ENCODE data around the gene SYF2.
A peak's percentile ranks its signal among the peaks of the same experiment; 100 is the strongest.
"Not testable (repeated sequence)": the region's sequence is repeated elsewhere in the genome, so short reads cannot be mapped to it uniquely, and the experiment has no call there.

The SYF2 gene

DNA sequence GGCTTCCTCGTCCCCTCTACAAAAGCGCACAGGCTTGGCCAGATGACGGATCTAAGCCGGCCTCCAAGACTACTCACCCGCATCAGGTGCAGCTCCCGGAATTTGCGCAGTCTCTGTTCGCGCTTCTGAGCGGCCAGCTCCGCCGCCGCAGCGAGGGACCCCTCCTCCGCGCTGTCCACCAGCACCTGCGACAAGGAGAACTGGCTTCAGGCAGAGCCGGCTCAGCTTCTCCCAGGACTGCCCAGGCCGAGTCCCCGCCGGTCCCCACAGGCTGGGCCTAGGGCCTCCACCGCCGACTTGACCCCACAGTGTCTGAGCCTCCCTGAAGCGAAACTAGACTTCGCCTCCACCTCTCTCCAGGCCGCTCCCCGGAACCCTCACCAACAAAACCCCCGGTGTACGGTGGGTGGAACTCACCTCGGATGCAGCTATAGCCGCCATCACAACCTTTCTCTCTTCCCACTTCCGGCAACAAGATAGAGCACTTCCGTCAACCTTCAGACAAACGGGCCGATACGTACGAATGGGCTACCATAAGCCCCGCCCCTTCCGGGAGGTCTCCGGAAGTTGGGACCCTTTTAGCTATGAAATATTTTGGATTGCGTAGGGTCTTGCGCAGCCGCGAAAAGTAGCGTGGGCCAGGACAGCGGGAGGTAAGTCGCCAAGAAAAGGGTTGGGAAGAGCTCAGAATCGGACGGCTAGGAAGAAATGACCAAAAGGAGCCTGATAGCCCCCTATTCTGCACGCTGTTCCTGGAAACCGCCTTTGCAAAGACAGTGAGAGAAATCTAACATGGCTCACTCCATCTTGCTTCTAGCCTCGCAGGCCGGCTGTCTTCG lies at the start of gene SYF2:
TSS of gene SYF2 (minus strand) at position 476 of the 839 bp plus-strand sequence. CDS start at position 441, 35 bp downstream.
- H3K27ac Mint-ChIP-seq: no peak within 1 kb of the TSS
- peak; percentile 90 to 92 for ATAC-seq (replicated peaks)
- no peaks in the 10 kb centered on the region for H3K9me3 Mint-ChIP-seq
- H3K36me3 Mint-ChIP-seq: peaks cover 21 to 29% of the 10 kb centered on the region in 2 donors
- H3K4me3 Mint-ChIP-seq: no peak within 1 kb of the TSS
- peaks cover 24 to 44% of the 10 kb centered on the region in 2 donors for H3K4me1 Mint-ChIP-seq
- H3K27me3 Mint-ChIP-seq: no peaks in the 10 kb centered on the region
- DNase-seq: peak; percentile 85

DNA sequence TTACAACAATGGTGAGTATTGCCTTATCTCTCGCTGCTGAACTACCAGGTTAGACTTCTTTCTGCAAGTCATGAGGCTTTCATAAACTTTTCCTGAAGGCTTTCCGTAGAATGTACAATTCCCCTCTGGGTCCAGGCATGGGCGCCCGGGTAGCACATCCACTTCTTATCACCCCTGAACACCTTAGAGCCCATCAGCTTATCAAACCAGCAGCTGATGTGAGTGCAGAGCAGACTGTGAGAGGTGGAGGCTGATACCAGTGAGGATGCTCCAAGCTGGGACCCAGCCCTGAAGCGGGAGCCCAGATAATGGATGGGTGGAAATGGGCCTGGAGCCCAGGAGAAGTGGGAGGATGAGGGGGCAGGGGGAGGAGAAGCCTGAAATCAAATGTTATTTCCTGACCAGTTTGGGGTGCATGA lies 47.4 kb upstream of the SYF2 start:
- not testable (repeated sequence) for DNase-seq; H3K4me1 Mint-ChIP-seq; ATAC-seq (replicated peaks); H3K9me3 Mint-ChIP-seq; H3K4me3 Mint-ChIP-seq; H3K27me3 Mint-ChIP-seq; H3K27ac Mint-ChIP-seq; H3K36me3 Mint-ChIP-seq

DNA sequence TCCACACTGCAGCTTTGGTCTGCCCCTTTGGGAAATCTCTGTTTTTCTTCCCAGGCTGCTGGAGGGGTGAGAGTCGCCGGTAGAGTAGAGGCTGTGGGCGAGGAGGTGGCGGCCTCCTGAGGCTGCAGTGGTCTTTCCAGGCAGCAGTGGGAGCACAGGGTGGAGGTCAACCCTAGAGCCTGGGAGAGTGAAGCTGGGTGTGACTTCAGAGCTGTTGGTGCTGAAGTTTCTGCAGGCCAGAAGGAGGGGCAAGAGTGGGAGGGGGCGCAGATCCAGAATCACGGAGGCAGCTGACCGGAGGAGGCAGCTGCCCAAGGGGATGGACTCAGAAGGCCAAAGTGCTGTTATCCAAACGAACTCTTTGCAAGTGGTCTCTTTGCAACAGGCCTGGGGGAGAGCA lies 46.5 kb upstream of the SYF2 start:
- H3K9me3 Mint-ChIP-seq; H3K4me3 Mint-ChIP-seq; H3K36me3 Mint-ChIP-seq; H3K27me3 Mint-ChIP-seq; DNase-seq; ATAC-seq (replicated peaks); H3K4me1 Mint-ChIP-seq; H3K27ac Mint-ChIP-seq: not testable (repeated sequence)

DNA sequence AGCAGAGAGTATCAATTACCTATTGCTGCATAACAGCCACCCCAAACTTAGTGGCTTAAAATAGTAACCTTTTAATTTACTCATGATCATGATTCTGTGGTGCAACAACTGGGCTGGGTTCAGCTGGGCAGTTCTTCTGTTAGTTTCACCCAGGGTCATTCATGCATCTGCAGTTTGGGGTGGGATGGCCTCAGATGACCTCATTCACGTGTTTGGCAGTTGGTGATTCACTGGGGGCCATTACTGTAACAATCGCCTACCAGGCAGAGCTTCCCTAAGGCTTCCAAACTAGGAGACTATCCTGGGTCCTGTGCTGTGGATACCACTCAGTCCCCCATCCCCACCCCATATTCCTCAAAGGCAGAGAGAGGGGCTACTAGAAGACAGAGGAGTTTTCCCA lies 46.1 kb upstream of the SYF2 start:
- ATAC-seq (replicated peaks); H3K27me3 Mint-ChIP-seq: not testable (repeated sequence)

DNA sequence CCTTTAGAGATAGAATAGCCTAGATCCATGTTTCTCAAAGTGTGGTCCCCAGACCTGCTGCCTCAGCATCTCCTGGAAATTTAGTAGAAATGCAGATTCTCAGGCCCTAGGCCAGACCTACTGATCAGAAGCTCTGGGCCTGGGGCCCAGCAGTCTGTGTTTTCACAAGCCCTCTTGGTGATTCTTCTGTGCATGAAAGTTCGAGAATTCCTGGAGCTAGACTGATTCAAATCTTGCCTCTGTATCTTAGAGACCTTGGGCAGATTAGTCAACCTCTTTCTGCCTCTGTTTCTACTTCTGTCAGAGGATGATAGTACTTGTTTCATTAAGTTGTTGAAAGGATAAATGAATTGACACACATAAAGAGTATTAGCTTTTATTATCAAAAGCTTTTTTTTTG lies 45.0 kb upstream of the SYF2 start:
- not testable (repeated sequence) for H3K36me3 Mint-ChIP-seq; H3K27me3 Mint-ChIP-seq; ATAC-seq (replicated peaks); DNase-seq; H3K27ac Mint-ChIP-seq; H3K4me3 Mint-ChIP-seq; H3K9me3 Mint-ChIP-seq; H3K4me1 Mint-ChIP-seq

More for the DNA sequence above, 46.1 kb upstream of the SYF2 start:
- not testable (repeated sequence) for H3K9me3 Mint-ChIP-seq, H3K36me3 Mint-ChIP-seq, H3K4me1 Mint-ChIP-seq, DNase-seq, H3K4me3 Mint-ChIP-seq, H3K27ac Mint-ChIP-seq

DNA sequence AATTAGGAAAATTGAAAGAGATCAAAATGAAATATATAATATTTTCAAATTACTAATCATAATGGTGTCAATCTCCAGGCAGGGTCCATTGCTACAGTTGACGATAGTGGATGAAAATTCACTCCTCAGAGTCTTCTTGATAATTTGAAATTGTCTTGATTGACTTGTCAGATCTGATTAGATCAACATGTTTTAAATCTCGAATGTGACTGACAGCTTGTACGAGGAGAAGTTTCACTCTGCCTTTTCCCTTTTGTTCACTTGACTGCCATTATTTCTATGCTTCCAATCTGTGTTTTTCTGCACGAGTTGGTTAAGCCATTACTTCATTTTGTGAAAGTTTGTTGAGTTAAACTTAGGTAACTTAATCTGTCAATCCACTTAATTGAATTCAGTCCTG lies 43.3 kb upstream of the SYF2 start:
- H3K36me3 Mint-ChIP-seq: not testable (repeated sequence)

DNA sequence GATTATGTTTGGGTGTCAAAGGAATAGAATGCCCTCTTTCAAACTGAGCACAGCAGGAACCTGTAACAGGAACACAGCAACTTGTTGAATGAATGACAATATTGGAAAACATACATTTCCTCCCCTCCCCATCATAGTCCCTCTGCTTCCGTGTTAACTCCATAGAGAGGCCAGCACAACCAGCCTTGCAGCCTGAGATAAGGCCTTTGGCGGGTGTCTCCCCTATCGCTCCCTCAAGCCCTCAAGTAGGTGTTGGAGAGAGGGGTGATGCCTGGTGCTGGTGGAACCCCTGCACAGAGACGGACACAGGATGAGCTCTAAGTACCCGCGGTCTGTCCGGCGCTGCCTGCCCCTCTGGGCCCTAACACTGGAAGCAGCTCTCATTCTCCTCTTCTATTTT lies 39.9 kb upstream of the SYF2 start, which contains the start of gene RHD:
TSS of gene RHD (plus strand) at position 272 of the 400 bp plus-strand sequence. CDS start at position 311, 39 bp downstream.
- not testable (repeated sequence) for H3K4me3 Mint-ChIP-seq; H3K27ac Mint-ChIP-seq; H3K27me3 Mint-ChIP-seq; H3K9me3 Mint-ChIP-seq; H3K4me1 Mint-ChIP-seq; H3K36me3 Mint-ChIP-seq; ATAC-seq (replicated peaks); DNase-seq

More for the DNA sequence above, 43.3 kb upstream of the SYF2 start:
- not testable (repeated sequence) for H3K9me3 Mint-ChIP-seq; DNase-seq; H3K27me3 Mint-ChIP-seq; ATAC-seq (replicated peaks); H3K4me1 Mint-ChIP-seq; H3K4me3 Mint-ChIP-seq; H3K27ac Mint-ChIP-seq

DNA sequence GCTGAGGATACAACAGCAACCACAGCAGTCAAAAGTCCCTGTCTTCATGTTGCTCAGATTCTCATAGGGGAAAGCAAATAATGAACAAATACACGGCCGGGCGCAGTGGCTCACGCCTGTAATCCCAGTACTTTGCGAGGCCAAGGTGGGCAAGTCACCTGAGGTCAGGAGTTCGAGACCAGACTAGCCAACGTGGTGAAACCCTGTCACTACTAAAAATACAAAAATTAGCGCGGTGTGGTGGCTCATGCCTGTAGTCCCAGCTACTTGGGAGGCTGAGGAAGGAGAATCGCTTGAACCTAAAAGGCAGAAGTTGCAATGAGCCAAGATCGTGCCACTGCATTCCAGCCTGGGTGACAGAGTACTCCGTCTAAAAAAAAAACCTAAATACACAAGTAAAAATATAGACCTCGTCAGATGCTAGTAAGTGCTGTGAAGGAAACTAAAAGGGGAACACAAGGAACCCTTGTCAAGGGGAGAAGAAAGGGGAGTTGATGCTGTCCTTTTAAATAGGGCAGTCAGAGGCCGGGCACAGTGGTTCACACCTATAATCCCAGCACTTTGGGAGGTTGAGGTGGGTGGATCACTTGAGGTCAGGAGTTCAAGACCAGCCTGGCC lies 36.0 kb upstream of the SYF2 start:
- not testable (repeated sequence) for H3K4me1 Mint-ChIP-seq; H3K27me3 Mint-ChIP-seq; ATAC-seq (replicated peaks); DNase-seq; H3K36me3 Mint-ChIP-seq; H3K9me3 Mint-ChIP-seq
- Mint-ChIP-seq H3K4me3 (peak overlapping the region; percentile 76 to 87), H3K27ac (peak overlapping the region; percentile 83)

DNA sequence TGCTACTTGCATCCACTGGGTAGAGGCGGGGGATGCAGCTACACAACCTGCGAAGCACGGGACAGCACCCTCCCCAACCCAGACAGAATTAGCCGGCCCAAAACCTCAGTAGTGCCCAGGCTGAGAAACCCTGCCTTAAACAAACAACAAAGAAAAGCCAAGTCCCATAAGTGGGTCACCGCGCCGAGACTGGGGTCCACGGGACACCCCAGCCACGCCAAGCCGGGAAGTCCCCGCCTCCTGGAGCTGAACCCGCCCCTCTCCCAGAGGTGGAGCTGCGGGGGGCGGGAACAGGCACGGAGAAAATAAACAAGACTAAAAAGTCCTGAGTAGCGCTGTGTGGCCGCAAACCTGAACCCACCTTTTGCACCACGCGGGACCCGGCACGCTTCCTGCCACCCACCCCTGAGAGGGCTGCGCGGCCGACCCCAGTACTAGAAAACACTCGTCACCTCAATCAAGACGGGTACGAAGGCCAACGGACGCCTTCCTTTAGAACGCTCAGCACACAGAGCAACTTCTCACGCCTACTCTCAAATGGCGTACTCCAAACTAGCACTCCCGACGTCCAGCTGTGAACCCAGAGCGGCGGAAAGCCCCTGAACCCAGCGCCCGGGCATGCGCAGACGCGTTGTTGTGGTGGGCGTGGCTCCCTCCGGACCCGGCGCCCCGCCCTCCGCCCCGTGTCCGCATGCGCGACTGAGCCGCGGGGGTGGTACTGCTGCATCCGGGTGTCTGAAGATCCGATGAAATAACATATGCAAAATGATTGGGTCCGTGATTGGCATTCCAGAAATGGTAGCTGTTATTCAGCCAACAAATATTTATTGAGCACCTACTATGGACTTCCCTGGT lies 35.2 kb upstream of the SYF2 start:
- not testable (repeated sequence) for H3K36me3 Mint-ChIP-seq, H3K27me3 Mint-ChIP-seq, H3K4me1 Mint-ChIP-seq, H3K9me3 Mint-ChIP-seq
- ATAC-seq (replicated peaks) (peak; percentile 85 to 86), DNase-seq (peak; percentile 79)
- Mint-ChIP-seq H3K27ac (peak overlapping the region; percentile 83), H3K4me3 (peak overlapping the region; percentile 76 to 87)

DNA sequence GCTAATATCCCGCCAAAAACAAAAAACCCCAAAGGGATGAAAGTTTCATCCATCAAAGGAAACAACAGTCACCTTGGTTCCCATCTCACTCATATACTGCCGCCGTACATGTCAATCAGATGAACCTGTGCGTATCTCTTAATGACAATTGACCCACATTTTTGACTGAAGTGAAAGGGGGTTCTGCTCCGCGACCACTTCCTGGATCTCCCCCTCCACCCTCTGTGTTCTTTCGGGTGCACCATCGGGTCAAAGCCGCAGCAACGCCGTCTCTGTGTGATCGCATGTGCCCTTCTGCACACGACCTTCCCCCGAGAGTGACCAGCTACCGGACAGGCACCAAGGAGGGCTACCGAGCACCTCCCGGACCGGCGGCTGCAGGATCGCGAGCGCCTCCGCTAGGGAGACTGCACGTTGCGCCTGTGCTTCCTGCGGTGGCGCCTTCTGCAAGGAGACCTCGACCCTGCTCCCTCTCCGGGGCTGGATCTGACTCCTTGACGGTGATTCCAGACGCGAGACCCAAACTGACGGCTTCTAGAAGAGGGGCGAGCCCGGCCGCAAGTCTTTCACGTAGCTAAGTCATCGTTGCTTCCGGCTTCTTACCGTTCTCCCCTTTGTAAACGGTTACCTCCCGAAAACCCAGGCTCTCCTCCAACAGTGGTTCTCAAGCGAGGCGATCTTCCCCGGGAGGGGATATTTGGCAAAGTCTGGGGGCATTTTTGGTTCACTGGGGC lies 34.4 kb upstream of the SYF2 start:
- peak overlapping the region; percentile 89 to 95 for H3K4me3 Mint-ChIP-seq
- ATAC-seq (replicated peaks): peak; percentile 38 to 42
- not testable (repeated sequence) for DNase-seq, H3K36me3 Mint-ChIP-seq, H3K4me1 Mint-ChIP-seq, H3K9me3 Mint-ChIP-seq, H3K27me3 Mint-ChIP-seq
- peak overlapping the region; percentile 93 for H3K27ac Mint-ChIP-seq

DNA sequence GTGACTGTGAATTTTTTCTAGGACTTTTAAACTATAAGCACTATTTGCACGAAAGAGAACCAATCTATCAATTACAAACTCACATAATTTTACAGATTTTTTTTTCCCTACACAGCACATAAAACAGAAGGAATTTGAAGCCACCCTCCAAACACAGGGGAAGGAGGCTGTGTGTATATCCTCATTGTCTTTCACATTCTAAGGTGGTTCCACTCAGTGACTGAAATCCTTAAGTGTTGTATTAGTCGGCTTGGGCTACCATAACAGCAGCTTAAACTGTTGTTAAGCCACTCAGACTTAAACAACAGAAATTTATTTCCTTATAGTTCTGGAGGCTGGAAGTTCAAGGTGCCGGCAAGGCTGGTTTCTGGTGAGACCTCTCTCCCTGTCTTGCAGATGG lies 28.0 kb upstream of the SYF2 start:
- H3K27me3 Mint-ChIP-seq; DNase-seq; H3K4me3 Mint-ChIP-seq; H3K36me3 Mint-ChIP-seq; ATAC-seq (replicated peaks); H3K9me3 Mint-ChIP-seq: not testable (repeated sequence)
- Mint-ChIP-seq H3K4me1 (peaks cover 5 to 10% of the 10 kb centered on the region in 2 donors), H3K27ac (peak overlapping the region; percentile 51)

DNA sequence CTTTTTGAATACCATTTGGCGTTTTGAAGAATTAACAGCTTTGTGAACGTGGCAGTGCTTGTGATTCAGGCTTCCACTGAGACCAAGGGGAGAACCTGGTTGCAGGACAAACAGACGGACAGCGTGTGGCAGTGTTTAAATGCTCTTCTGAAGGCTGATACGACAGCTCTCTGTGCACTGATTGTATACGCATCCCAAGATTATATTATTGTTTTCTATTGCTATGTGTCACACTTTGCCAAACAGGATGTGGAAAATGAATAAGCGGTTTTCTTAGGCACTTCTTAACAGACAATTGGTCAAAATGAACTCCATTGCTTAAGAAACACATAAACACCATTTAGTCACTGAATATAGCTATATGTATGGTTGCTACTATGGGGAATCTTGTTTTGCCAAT lies 27.5 kb upstream of the SYF2 start:
- H3K27me3 Mint-ChIP-seq, DNase-seq, H3K4me3 Mint-ChIP-seq, H3K9me3 Mint-ChIP-seq, H3K36me3 Mint-ChIP-seq: not testable (repeated sequence)
- H3K4me1 Mint-ChIP-seq: peaks cover 5 to 10% of the 10 kb centered on the region in 2 donors
- peak; percentile 36 to 41 for ATAC-seq (replicated peaks)
- peak overlapping the region; percentile 9 for H3K27ac Mint-ChIP-seq

DNA sequence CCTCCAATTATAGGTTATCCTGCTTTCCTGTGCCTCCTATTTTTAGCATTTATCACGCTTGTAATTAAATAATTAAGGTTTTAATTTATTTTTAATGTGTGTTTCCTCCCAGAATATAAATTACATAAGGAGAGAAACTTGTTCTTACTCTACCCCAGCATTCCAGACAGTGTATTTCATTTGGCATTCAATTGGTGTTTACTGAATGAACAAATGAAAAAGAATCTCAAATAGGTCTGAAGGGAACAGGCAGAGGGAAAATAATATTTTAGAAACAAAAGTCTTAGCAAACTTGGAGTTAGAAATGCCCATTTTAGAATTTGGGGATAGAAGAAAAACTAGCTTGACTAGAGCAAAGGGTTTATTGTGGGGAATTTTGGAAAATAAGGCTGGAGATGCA lies 24.9 kb upstream of the SYF2 start:
- Mint-ChIP-seq H3K4me1 (peaks cover 2 to 10% of the 10 kb centered on the region in 2 donors), H3K4me3 (no peak overlapping the region), H3K27ac (no peak overlapping the region)

DNA sequence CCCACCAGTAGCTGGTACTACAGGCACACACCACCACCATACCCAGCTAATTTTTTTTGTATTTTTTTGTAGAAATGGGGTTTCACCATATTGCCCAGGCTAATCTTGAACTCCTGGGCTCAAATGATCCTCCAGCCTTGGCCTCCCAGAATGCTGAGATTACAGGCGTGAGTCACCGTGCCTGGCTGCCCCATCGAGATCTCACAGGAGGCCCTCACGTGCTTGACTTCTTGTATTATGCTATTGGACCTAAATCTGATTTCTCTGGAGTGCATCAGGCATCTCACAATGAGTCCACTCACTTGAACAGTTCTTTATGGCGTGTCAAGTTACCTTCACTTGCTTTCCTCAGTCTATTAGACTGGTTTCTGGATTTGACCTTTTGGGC lies 24.3 kb upstream of the SYF2 start:
- Mint-ChIP-seq H3K27ac (no peak overlapping the region), H3K27me3 (no peaks in the 10 kb centered on the region), H3K4me3 (no peak overlapping the region), H3K4me1 (peaks cover 2 to 10% of the 10 kb centered on the region in 2 donors), H3K36me3 (no peaks in the 10 kb centered on the region), H3K9me3 (no peaks in the 10 kb centered on the region)
- DNase-seq (no peak), ATAC-seq (replicated peaks) (no peak)

More for the DNA sequence above, 24.9 kb upstream of the SYF2 start:
- no peaks in the 10 kb centered on the region for H3K27me3 Mint-ChIP-seq
- H3K36me3 Mint-ChIP-seq: peaks cover 0 to under 1% of the 10 kb centered on the region in 2 donors
- DNase-seq (no peak), ATAC-seq (replicated peaks) (no peak)
- H3K9me3 Mint-ChIP-seq: no peaks in the 10 kb centered on the region
